ENCODE data around the gene GJB3. TPM values are rescaled to one million over a fixed set of nuclear protein-coding genes. Genes with fewer than 3 reads are reported as not detected.

GJB3 gene
- total RNA-seq, 1 donor from 2014 or later: 24.6 TPM

- TF ChIP-seq POLR2A (IDR thresholded peaks at IDR 0.05): no peak
- TF ChIP-seq POLR2AphosphoS5 (IDR thresholded peaks at IDR 0.05; ENCODE audit: insufficient read depth in 1 of 2, low read depth in 1 of 2): no peak
- no peak for TF ChIP-seq CTCF (IDR thresholded peaks at IDR 0.05)
- DNase-seq (ENCODE audit: extremely low spot score in 2 of 2): no peak
- intact Hi-C loops (cut with DNase I): no loop called here
- Histone ChIP-seq H3K27me3 (no peaks in the 10 kb centered on the region), H3K4me1 (no peaks in the 10 kb centered on the region), H3K27ac (no peak overlapping the region), H3K9me3 (no peaks in the 10 kb centered on the region), H3K36me3 (no peaks in the 10 kb centered on the region), H3K4me3 (no peak overlapping the region)
Observed at GRCh38 chr1:34746785-34747637, 34.0 kb upstream of the GJB3 start.

GRCh38 chr1:34747638-34747941 lies 33.4 kb upstream of the GJB3 start:
- no peaks in the 10 kb centered on the region for H3K36me3 ChIP-seq
- intact Hi-C loops (cut with DNase I): no loop called here
- no peak overlapping the region for H3K27ac ChIP-seq
- DNase-seq (ENCODE audit: extremely low spot score in 2 of 2): no peak
- no peaks in the 10 kb centered on the region for H3K27me3 ChIP-seq
- no peaks in the 10 kb centered on the region for H3K9me3 ChIP-seq
- H3K4me3 ChIP-seq: no peak overlapping the region
- TF ChIP-seq POLR2A (IDR thresholded peaks at IDR 0.05) (no peak), CTCF (IDR thresholded peaks at IDR 0.05) (no peak), POLR2AphosphoS5 (IDR thresholded peaks at IDR 0.05; ENCODE audit: insufficient read depth in 1 of 2, low read depth in 1 of 2) (no peak)
- H3K4me1 ChIP-seq: no peaks in the 10 kb centered on the region

- DNase-seq (ENCODE audit: extremely low spot score in 2 of 2): no peak
- no peaks in the 10 kb centered on the region for H3K27me3 ChIP-seq
- no peak overlapping the region for H3K27ac ChIP-seq
- H3K4me1 ChIP-seq: no peaks in the 10 kb centered on the region
- no peaks in the 10 kb centered on the region for H3K9me3 ChIP-seq
- TF ChIP-seq POLR2A (IDR thresholded peaks at IDR 0.05): no peak
- TF ChIP-seq CTCF (IDR thresholded peaks at IDR 0.05): no peak
- no peak for TF ChIP-seq POLR2AphosphoS5 (IDR thresholded peaks at IDR 0.05; ENCODE audit: insufficient read depth in 1 of 2, low read depth in 1 of 2)
- intact Hi-C loops (cut with DNase I): no loop called here
- no peak overlapping the region for H3K4me3 ChIP-seq
- H3K36me3 ChIP-seq: no peaks in the 10 kb centered on the region
Observed at GRCh38 chr1:34749992-34750391, 31.0 kb upstream of the GJB3 start.

- no peak overlapping the region for H3K27ac ChIP-seq
- intact Hi-C loops (cut with DNase I): no loop called here
- no peak for DNase-seq (ENCODE audit: extremely low spot score in 2 of 2)
- no peaks in the 10 kb centered on the region for H3K36me3 ChIP-seq
- no peaks in the 10 kb centered on the region for H3K9me3 ChIP-seq
- no peaks in the 10 kb centered on the region for H3K4me1 ChIP-seq
- H3K4me3 ChIP-seq: no peak overlapping the region
- H3K27me3 ChIP-seq: no peaks in the 10 kb centered on the region
- TF ChIP-seq POLR2A (IDR thresholded peaks at IDR 0.05): no peak
- TF ChIP-seq CTCF (IDR thresholded peaks at IDR 0.05): no peak
Observed at GRCh38 chr1:34750610-34751009, 30.4 kb upstream of the GJB3 start.

- intact Hi-C loops (cut with DNase I): no loop called here
- H3K4me3 ChIP-seq: no peak overlapping the region
- TF ChIP-seq CTCF (IDR thresholded peaks at IDR 0.05) (no peak), POLR2AphosphoS5 (IDR thresholded peaks at IDR 0.05; ENCODE audit: insufficient read depth in 1 of 2, low read depth in 1 of 2) (no peak), POLR2A (IDR thresholded peaks at IDR 0.05) (no peak)
Observed at GRCh38 chr1:34753163-34753562, 27.9 kb upstream of the GJB3 start.

More at GRCh38 chr1:34753163-34753562, 27.9 kb upstream of the GJB3 start:
- no peaks in the 10 kb centered on the region for H3K9me3 ChIP-seq
- H3K4me1 ChIP-seq: peaks cover 16% of the 10 kb centered on the region
- H3K27me3 ChIP-seq: no peaks in the 10 kb centered on the region
- no peak for DNase-seq (ENCODE audit: extremely low spot score in 2 of 2)
- H3K36me3 ChIP-seq: no peaks in the 10 kb centered on the region
- no peak overlapping the region for H3K27ac ChIP-seq

Measured in vagina (tissue), 2 donors.